BE2C (cell line): ENCODE results near the gene MAPKAP1.

Experiments
- DNase-seq: peaks from one replicate; pipeline ENCODE4 v3.0.0-alpha.2; 2020
- H3K27me3 ChIP-seq: fragments of 250-450 bp; sonication (Bioruptor Pico); 2 replicates; pipeline ENCODE4 v1.5.1; 2020; ENCODE audit warnings: mild to moderate bottlenecking
- H3K36me3 ChIP-seq: fragments of 250-450 bp; sonication (Bioruptor Pico); 2 replicates; pipeline ENCODE4 v1.5.1; 2020; ENCODE audit warnings: mild to moderate bottlenecking
- H3K4me1 ChIP-seq: fragments of 250-450 bp; sonication (Bioruptor Pico); 2 replicates; pipeline ENCODE4 v1.5.1; 2020
- H3K4me3 ChIP-seq: 2 replicates; pipeline ENCODE4 v1.5.1; 2011; ENCODE audit warnings: low read depth, low read length
- H3K9me3 ChIP-seq: fragments of 250-450 bp; sonication (Bioruptor Pico); 2 replicates; pipeline ENCODE4 v1.5.1; 2020
- CTCF ChIP-seq: IDR thresholded peaks from 2 replicates; pipeline ENCODE4 v1.5.1; 2012; ENCODE audit warnings: mild to moderate bottlenecking, low read depth, low read length

The MAPKAP1 gene

GRCh38 chr9:125587819-125588460 lies 119.1 kb downstream of the MAPKAP1 start:
- Histone ChIP-seq H3K36me3 (peaks cover 4% of the 10 kb centered on the region), H3K4me1 (no peaks in the 10 kb centered on the region), H3K9me3 (no peaks in the 10 kb centered on the region), H3K27me3 (no peaks in the 10 kb centered on the region), H3K4me3 (no peak overlapping the region)
- no peak for TF ChIP-seq CTCF
- DNase-seq, result no peak

GRCh38 chr9:125586172-125586511 lies 120.9 kb downstream of the MAPKAP1 start:
- Histone ChIP-seq H3K4me1 (no peaks in the 10 kb centered on the region), H3K9me3 (no peaks in the 10 kb centered on the region), H3K4me3 (no peak overlapping the region), H3K27me3 (no peaks in the 10 kb centered on the region), H3K36me3 (peaks cover 4% of the 10 kb centered on the region)
- TF ChIP-seq CTCF, result no peak
- no peak for DNase-seq

- H3K4me3 ChIP-seq, result no peak overlapping the region
- no peak for TF ChIP-seq CTCF
- no peak for DNase-seq
- H3K4me1 ChIP-seq, result no peaks in the 10 kb centered on the region
- peaks cover 4% of the 10 kb centered on the region for H3K36me3 ChIP-seq
- no peaks in the 10 kb centered on the region for H3K27me3 ChIP-seq
- H3K9me3 ChIP-seq, result no peaks in the 10 kb centered on the region; the same call in 1 of the 2 replicates
Measured at GRCh38 chr9:125585503-125586171, 121.4 kb downstream of the MAPKAP1 start.

- no peak for DNase-seq
- Histone ChIP-seq H3K27me3 (no peaks in the 10 kb centered on the region), H3K9me3 (no peaks in the 10 kb centered on the region; the same call in 1 of the 2 replicates), H3K4me3 (no peak overlapping the region), H3K4me1 (no peaks in the 10 kb centered on the region), H3K36me3 (peaks cover 4% of the 10 kb centered on the region)
- TF ChIP-seq CTCF, result no peak
Measured at GRCh38 chr9:125580701-125581286, 126.2 kb downstream of the MAPKAP1 start.

GRCh38 chr9:125579030-125579932 lies 127.7 kb downstream of the MAPKAP1 start:
- Histone ChIP-seq H3K27me3 (no peaks in the 10 kb centered on the region), H3K4me3 (no peak overlapping the region), H3K9me3 (no peaks in the 10 kb centered on the region; the same call in 1 of the 2 replicates), H3K36me3 (no peaks in the 10 kb centered on the region), H3K4me1 (no peaks in the 10 kb centered on the region)
- DNase-seq, result no peak
- no peak for TF ChIP-seq CTCF
